GM12878 (cell line): ENCODE data around the gene KRT81. TPM values are rescaled to one million over a fixed set of nuclear protein-coding genes. Genes with fewer than 3 reads are reported as not detected.

Source experiments
- ATAC-seq: fragments of 200-7000 bp; cut with Tn5 transposase; 3 replicates; pipeline ENCODE4 v1.9.1; 2020; ENCODE audit warnings: mild to moderate bottlenecking, moderate library complexity
- Bru-seq: library from RNA; stranded (reverse); fragments of 400-500 nt; gene quantifications from one replicate; lab custom pipeline; 2021; lab: Mats Ljungman, UMichigan
- BruChase-seq, 2 experiments: library from RNA; stranded (reverse); fragments of 400-500 nt; gene quantifications; one replicate each; lab custom pipeline; 2021; lab: Mats Ljungman, UMichigan
- BruUV-seq: library from RNA; stranded (reverse); fragments of 400-500 nt; replicated peaks from 2 replicates; lab custom pipeline; 2021; lab: Mats Ljungman, UMichigan
- CTCF ChIA-PET: fragments of 300-600 bp; sonication (Branson Sonifier 250); formaldehyde crosslinking; extraction: SDS; loops from one replicate; lab custom pipeline; 2021; ENCODE audit warnings: inconsistent platforms; lab: Yijun Ruan, JAX
- POLR2A ChIA-PET: fragments of 350-600 bp; formaldehyde crosslinking; extraction: SDS; loops from one replicate; lab custom pipeline; 2021; ENCODE audit warnings: inconsistent platforms; lab: Charles Lee
- RAD21 ChIA-PET: fragments of 300-600 bp; sonication (Branson Sonifier 250); formaldehyde crosslinking; loops from one replicate; lab custom pipeline; 2023; ENCODE audit warnings: antibody characterized with exemption; ENCODE audit not compliant: unreplicated experiment; lab: Charles Lee
- SMC1A ChIA-PET: fragments of 300-600 bp; sonication (Branson Sonifier 250); formaldehyde crosslinking; loops from one replicate; lab custom pipeline; 2023; ENCODE audit not compliant: unreplicated experiment, uncharacterized antibody; lab: Charles Lee
- DNase-seq: peaks from one replicate; pipeline ENCODE4 v3.0.0-alpha.2; 2011; ENCODE audit warnings: low read depth, low spot score
- FAIRE-seq: peaks from 3 replicates; lab custom pipeline; 2011; peaks lifted over from hg19 to GRCh38; lab: Jason Lieb, UNC
- H2AFZ ChIP-seq: 2 replicates; pipeline ENCODE4 v1.6.0; 2011; ENCODE audit warnings: low read depth, low read length, control low read depth; ENCODE audit not compliant: control insufficient read depth
- H3K27ac ChIP-seq: 2 replicates; pipeline ENCODE4 v1.5.1; 2011; ENCODE audit warnings: control low read depth; ENCODE audit not compliant: control insufficient read depth, insufficient read depth
- H3K27me3 ChIP-seq, 2 experiments: replicated peaks in 1 of 2; 2 replicates each; pipeline versions ENCODE4 v1.6.0 to v1.6.1; 2011; ENCODE audit warnings: low read length in 1 of 2; ENCODE audit not compliant: control insufficient read depth in 2 of 2, insufficient read depth in 2 of 2
- H3K36me3 ChIP-seq, 2 experiments: 2 replicates each; pipeline ENCODE4 v1.5.1; 2011; ENCODE audit warnings: low read length in 1 of 2; ENCODE audit not compliant: control insufficient read depth in 2 of 2, insufficient read depth in 2 of 2
- H3K4me1 ChIP-seq: 2 replicates; pipeline ENCODE4 v1.6.1; 2011; ENCODE audit warnings: mild to moderate bottlenecking, low read length, moderate library complexity, mixed read lengths; ENCODE audit not compliant: control insufficient read depth, insufficient read depth
- H3K4me2 ChIP-seq: 2 replicates; pipeline ENCODE4 v1.6.0; 2011; ENCODE audit warnings: control low read depth; ENCODE audit not compliant: control insufficient read depth, insufficient read depth
- H3K4me3 ChIP-seq: fragments of 200-600 bp; sonication (generic); 2 replicates; pipeline ENCODE4 v1.5.1; 2016
- H3K79me2 ChIP-seq: 2 replicates; pipeline ENCODE4 v1.6.0; 2011; ENCODE audit warnings: low read length; ENCODE audit not compliant: control insufficient read depth, insufficient read depth
- H3K9ac ChIP-seq: 2 replicates; pipeline ENCODE4 v1.8.0; 2011; ENCODE audit warnings: low read length, control low read depth, mixed read lengths; ENCODE audit not compliant: control insufficient read depth, insufficient read depth
- H3K9me3 ChIP-seq: replicated peaks from 3 replicates; pipeline ENCODE4 v1.5.1; 2011; ENCODE audit warnings: mild to moderate bottlenecking, low read length; ENCODE audit not compliant: control insufficient read depth, insufficient read depth
- H4K20me1 ChIP-seq: 2 replicates; pipeline ENCODE4 v1.6.0; 2011; ENCODE audit not compliant: control insufficient read depth, insufficient read depth
- ATF3 ChIP-seq: IDR thresholded peaks from 2 replicates; pipeline ENCODE4 v1.6.1; 2011; ENCODE audit warnings: low read depth, mild to moderate bottlenecking, low read length, moderate library complexity, borderline replicate concordance; ENCODE audit errors: extremely low read depth
- FOXK2 ChIP-seq: fragments of 450-650 bp; IDR thresholded peaks from 2 replicates; pipeline ENCODE4 v1.6.1; 2017; ENCODE audit warnings: mild to moderate bottlenecking, moderate library complexity
- NRF1 ChIP-seq: conservative IDR thresholded peaks from 2 replicates; pipeline ENCODE4 v1.6.1; 2011; ENCODE audit warnings: mild to moderate bottlenecking, low read depth, low read length, improper control_type of control experiment
- PAX8 ChIP-seq: fragments of 450-650 bp; IDR thresholded peaks from 2 replicates; pipeline ENCODE4 v1.6.1; 2017; ENCODE audit warnings: mild to moderate bottlenecking, moderate library complexity
- RB1 ChIP-seq: fragments of 450-650 bp; formaldehyde crosslinking; IDR thresholded peaks from 2 replicates; pipeline ENCODE4 v1.6.1; 2017; ENCODE audit warnings: mild to moderate bottlenecking, borderline replicate concordance
- TCF12 ChIP-seq: IDR thresholded peaks from 2 replicates; pipeline ENCODE4 v1.6.1; 2011; ENCODE audit warnings: low read depth, mild to moderate bottlenecking, low read length
- WRNIP1 ChIP-seq: IDR thresholded peaks from 2 replicates; pipeline ENCODE4 v1.6.1; 2011; ENCODE audit warnings: low read depth, low read length, improper control_type of control experiment, borderline replicate concordance
- WGBS: methylation state at CpG from one replicate; pipeline ENCODE4 v1.1.6; 2016; ENCODE audit warnings: low lambda C conversion rate; ENCODE audit not compliant: insufficient replicate concordance, insufficient coverage; ENCODE audit errors: missing lambda C conversion rate; 5-methylcytosine and 5-hydroxymethylcytosine counted together
- in situ Hi-C: fragments of 300-500 bp; cut with MboI; formaldehyde crosslinking; loops from 9 replicates; pipeline ENCODE4 v1.14.3; 2018; ENCODE audit warnings: mixed read lengths
- intact Hi-C: fragments of 100-400 bp; cut with micrococcal nuclease; formaldehyde crosslinking; loops from one replicate; pipeline ENCODE4 v1.14.2; 2022; ENCODE audit not compliant: unreplicated experiment
- long read RNA-seq, 2 experiments: library from polyadenylated mRNA; unstranded; transcript quantifications; one replicate each; pipeline ENCODE4 v2.0.0, GENCODE V29; 2019 to 2020
- polyA minus RNA-seq, 3 experiments: library from RNA; depleted of rRNA, polyadenylated mRNA; stranded (reverse); fragments of >200 nt; gene quantifications; 2 replicates each; pipeline ENCODE4 v1.2.3, GENCODE V29; 2011
- polyA plus RNA-seq, 11 experiments: library from polyadenylated mRNA; depleted of rRNA in 4 of 11; unstranded in 6 of 11; stranded (reverse) in 5 of 11; fragments of >200 nt; fragmentation: Nextera tagmentation in 4 of 11; fragmentation: Illumina TruSeq in 1 of 11; extraction: Ambion mirVana in 4 of 11; extraction: Trizol in 1 of 11; gene quantifications; 1 replicate in 1 of 11; 2 replicates in 10 of 11; pipeline versions ENCODE4 v1.2.1 to v1.2.3, GENCODE V29; 2011 to 2016; ENCODE audit warnings: inconsistent platforms in 2 of 11, missing spikeins in 2 of 11, low read depth in 1 of 11
- total RNA-seq, 4 experiments: library from RNA; depleted of rRNA in 3 of 4; stranded (reverse); fragments of >200 nt in 3 of 4; fragmentation: Illumina TruSeq in 1 of 4; extraction: Trizol in 1 of 4; gene quantifications; 2 replicates each; pipeline versions ENCODE4 v1.2.1 to v1.2.3, GENCODE V29; 2013 to 2021
- TF ChIP-seq, protein P1 (sequence below): fragments of 450-650 bp; IDR thresholded peaks from 2 replicates; pipeline ENCODE4 v1.6.1; 2017; ENCODE audit warnings: antibody characterized with exemption, mild to moderate bottlenecking, moderate library complexity
- TF ChIP-seq, protein P2 (sequence below): IDR thresholded peaks from 2 replicates; pipeline ENCODE4 v1.6.1; 2012; ENCODE audit warnings: mild to moderate bottlenecking, low read depth, low read length

Gene KRT81
- total RNA-seq (2013; cell fraction: nucleolus; rRNA removed): not detected in 2 replicates
- total RNA-seq (2014; rRNA removed) (not detected in 2 replicates), total RNA-seq (2014; rRNA removed; fragmentation: Illumina TruSeq; extraction: Trizol) (not detected in 2 replicates), total RNA-seq (2021) (0.15 and 0.35 TPM in 2 replicates), polyA plus RNA-seq (2011; rRNA removed) (0.05 and 0.06 TPM in 2 replicates), polyA plus RNA-seq (2014; fragmentation: Illumina TruSeq; extraction: Trizol) (not detected in 2 replicates), polyA plus RNA-seq (2014; fragmentation: Nextera tagmentation; extraction: Ambion mirVana) (not detected), polyA plus RNA-seq (2014; rRNA removed) (not detected in 2 replicates), polyA plus RNA-seq (2016; fragmentation: Nextera tagmentation; extraction: Ambion mirVana) (not detected), polyA minus RNA-seq (2011; rRNA and poly(A)+ RNA removed) (not detected in 2 replicates), Bru-seq, nascent RNA (not detected), BruChase-seq, experiment 1, labeled RNA remaining after a 6-hour chase (percentile 12 among the genes with signal in this experiment), BruChase-seq, experiment 2, labeled RNA remaining after a 2-hour chase (percentile 11 among the genes with signal in this experiment)
- polyA plus RNA-seq (2011; ENCODE audit: low read depth): not detected
- 0.10 TPM in 2 replicates for polyA plus RNA-seq (2011; cell fraction: cytosol; rRNA removed)
- polyA plus RNA-seq (2011; cell fraction: nucleus; rRNA removed): 0.13 and 0.19 TPM in 2 replicates
- not detected in 2 replicates for polyA plus RNA-seq (2012)
- polyA minus RNA-seq (2011; cell fraction: cytosol; rRNA and poly(A)+ RNA removed): not detected in 2 replicates
- polyA minus RNA-seq (2011; cell fraction: nucleus; rRNA and poly(A)+ RNA removed): not detected in 2 replicates
- long read RNA-seq, experiment 1, partial matches to known transcripts: 1 of 1 reads
- long read RNA-seq, experiment 1, other reads (novel, unspliced or antisense): 0 of 1 reads
- long read RNA-seq, experiment 2: 0 reads

DNA sequence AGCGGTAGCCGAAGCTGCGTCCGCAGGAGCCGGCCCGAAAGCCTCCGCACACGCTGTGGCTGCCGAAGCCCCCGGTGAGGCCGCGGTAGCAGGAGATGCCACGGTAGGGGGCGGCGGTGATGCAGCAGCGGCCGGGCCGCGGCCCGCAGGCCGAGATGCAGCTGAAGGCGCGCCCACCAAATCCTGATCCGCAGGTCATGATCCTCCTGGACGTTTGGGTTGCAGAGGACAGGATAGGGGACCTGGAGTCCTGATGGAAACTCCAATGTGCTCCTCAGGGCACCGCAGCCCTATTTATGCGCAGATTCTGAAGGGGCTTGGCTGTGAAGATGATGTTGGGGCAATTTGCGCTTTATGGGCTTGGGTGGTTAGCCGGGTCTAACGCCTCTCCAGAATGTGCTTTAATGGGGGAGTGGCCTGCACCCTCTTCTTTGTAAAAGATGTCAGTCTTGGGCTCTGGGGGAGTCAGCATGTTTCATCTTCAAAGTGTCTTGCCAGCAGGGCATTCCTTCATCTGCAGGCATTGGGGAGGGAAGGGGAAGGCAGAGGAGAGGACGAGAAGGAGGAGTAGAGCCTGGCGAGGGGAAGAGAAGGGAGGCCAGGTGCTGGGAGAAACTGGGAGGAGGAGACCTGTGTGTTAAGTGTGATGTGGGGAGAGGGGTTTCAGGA, at the start of gene KRT81:
TSS of gene KRT81 (minus strand) at position 268 of the 669 bp plus-strand sequence. CDS start at position 199, 69 bp downstream.
- TF ChIP-seq, protein P1, sequence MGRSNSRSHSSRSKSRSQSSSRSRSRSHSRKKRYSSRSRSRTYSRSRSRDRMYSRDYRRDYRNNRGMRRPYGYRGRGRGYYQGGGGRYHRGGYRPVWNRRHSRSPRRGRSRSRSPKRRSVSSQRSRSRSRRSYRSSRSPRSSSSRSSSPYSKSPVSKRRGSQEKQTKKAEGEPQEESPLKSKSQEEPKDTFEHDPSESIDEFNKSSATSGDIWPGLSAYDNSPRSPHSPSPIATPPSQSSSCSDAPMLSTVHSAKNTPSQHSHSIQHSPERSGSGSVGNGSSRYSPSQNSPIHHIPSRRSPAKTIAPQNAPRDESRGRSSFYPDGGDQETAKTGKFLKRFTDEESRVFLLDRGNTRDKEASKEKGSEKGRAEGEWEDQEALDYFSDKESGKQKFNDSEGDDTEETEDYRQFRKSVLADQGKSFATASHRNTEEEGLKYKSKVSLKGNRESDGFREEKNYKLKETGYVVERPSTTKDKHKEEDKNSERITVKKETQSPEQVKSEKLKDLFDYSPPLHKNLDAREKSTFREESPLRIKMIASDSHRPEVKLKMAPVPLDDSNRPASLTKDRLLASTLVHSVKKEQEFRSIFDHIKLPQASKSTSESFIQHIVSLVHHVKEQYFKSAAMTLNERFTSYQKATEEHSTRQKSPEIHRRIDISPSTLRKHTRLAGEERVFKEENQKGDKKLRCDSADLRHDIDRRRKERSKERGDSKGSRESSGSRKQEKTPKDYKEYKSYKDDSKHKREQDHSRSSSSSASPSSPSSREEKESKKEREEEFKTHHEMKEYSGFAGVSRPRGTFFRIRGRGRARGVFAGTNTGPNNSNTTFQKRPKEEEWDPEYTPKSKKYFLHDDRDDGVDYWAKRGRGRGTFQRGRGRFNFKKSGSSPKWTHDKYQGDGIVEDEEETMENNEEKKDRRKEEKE: no peak
- TF ChIP-seq, protein P2, sequence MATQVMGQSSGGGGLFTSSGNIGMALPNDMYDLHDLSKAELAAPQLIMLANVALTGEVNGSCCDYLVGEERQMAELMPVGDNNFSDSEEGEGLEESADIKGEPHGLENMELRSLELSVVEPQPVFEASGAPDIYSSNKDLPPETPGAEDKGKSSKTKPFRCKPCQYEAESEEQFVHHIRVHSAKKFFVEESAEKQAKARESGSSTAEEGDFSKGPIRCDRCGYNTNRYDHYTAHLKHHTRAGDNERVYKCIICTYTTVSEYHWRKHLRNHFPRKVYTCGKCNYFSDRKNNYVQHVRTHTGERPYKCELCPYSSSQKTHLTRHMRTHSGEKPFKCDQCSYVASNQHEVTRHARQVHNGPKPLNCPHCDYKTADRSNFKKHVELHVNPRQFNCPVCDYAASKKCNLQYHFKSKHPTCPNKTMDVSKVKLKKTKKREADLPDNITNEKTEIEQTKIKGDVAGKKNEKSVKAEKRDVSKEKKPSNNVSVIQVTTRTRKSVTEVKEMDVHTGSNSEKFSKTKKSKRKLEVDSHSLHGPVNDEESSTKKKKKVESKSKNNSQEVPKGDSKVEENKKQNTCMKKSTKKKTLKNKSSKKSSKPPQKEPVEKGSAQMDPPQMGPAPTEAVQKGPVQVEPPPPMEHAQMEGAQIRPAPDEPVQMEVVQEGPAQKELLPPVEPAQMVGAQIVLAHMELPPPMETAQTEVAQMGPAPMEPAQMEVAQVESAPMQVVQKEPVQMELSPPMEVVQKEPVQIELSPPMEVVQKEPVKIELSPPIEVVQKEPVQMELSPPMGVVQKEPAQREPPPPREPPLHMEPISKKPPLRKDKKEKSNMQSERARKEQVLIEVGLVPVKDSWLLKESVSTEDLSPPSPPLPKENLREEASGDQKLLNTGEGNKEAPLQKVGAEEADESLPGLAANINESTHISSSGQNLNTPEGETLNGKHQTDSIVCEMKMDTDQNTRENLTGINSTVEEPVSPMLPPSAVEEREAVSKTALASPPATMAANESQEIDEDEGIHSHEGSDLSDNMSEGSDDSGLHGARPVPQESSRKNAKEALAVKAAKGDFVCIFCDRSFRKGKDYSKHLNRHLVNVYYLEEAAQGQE: no peak
- TF ChIP-seq ATF3: no peak
- no peak for TF ChIP-seq FOXK2
- no peak for TF ChIP-seq NRF1
- no peak for TF ChIP-seq PAX8
- TF ChIP-seq RB1: no peak
- no peak for TF ChIP-seq TCF12
- no peak for TF ChIP-seq WRNIP1
- TF ChIP-seq, all 136 proteins: peak for 0
- BruUV-seq: no TSS peak
- H3K36me3 ChIP-seq: no peaks in the 10 kb centered on the region

More for the DNA sequence above, at the start of gene KRT81:
- no peak within 1 kb of the TSS for H3K4me3 ChIP-seq
- H3K9me3 ChIP-seq: no peaks in the 10 kb centered on the region
- no peak for ATAC-seq
- H3K9ac ChIP-seq: no peak within 1 kb of the TSS
- FAIRE-seq: no peak
- no peak for DNase-seq
- no peak within 1 kb of the TSS for H2AFZ ChIP-seq
- no peaks in the 10 kb centered on the region for H3K79me2 ChIP-seq
- intact Hi-C loops (no loop called here), in situ Hi-C loops (no loop called here)
- POLR2A ChIA-PET: no interaction called here
- RAD21 ChIA-PET: no interaction called here
- no peak within 1 kb of the TSS for H3K27ac ChIP-seq
- no peaks in the 10 kb centered on the region for H4K20me1 ChIP-seq
- CTCF ChIA-PET: interaction anchor here (7.0 kb wide), 1 partner anchor 11 kb away, joined by 39 read pairs; no protein-coding TSS in a partner anchor
- no peaks in the 10 kb centered on the region; a peak in 2 of 4 replicates for H3K27me3 ChIP-seq
- SMC1A ChIA-PET: interaction anchor here (1.5 kb wide), 1 partner anchor 70 kb away, joined by 3 read pairs; no protein-coding TSS in a partner anchor
- H3K4me2 ChIP-seq: no peak within 1 kb of the TSS
- 56% methylated on average over 20 of the region's 32 CpGs for WGBS
- H3K4me1 ChIP-seq: peaks cover 6% of the 10 kb centered on the region
